ENCODE results near the gene PRKD1.

PRKD1 gene

DNA sequence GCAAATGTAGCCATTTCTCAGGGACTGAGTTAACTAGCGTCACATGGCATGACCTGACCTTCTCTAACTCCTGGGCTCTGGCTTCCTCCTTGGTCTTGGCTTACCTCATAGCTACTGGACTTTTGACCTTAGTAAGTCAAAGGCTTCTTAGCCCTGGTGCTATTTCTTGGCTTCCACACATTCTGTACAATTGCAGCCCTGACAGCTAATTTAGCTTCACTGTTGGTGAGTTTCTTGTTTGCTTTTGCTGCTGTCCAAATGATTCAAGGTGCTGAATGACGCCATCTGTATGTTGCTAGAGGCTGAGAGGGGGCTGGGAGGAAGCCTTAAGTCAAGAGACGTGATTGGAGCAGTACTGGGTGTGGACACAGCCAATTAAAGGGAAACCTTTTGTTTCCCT, 202.7 kb downstream of the PRKD1 start:
- ATAC-seq: no peak
- TF ChIP-seq CSDC2 (CRISPR knock-in tag; IDR thresholded peaks at IDR 0.05): no peak
- no peak for TF ChIP-seq TCF4 (CRISPR knock-in tag; IDR thresholded peaks at IDR 0.05; ENCODE audit: borderline replicate concordance)
- TF ChIP-seq CSRNP3 (CRISPR knock-in tag; IDR thresholded peaks at IDR 0.05): no peak
- no peak for TF ChIP-seq SNAI2 (CRISPR knock-in tag; IDR thresholded peaks at IDR 0.05)
- TF ChIP-seq ZFP30 (CRISPR knock-in tag; IDR thresholded peaks at IDR 0.05): no peak
- no peak for TF ChIP-seq ARNTL (CRISPR knock-in tag; IDR thresholded peaks at IDR 0.05; ENCODE audit: borderline replicate concordance, low read depth)

DNA sequence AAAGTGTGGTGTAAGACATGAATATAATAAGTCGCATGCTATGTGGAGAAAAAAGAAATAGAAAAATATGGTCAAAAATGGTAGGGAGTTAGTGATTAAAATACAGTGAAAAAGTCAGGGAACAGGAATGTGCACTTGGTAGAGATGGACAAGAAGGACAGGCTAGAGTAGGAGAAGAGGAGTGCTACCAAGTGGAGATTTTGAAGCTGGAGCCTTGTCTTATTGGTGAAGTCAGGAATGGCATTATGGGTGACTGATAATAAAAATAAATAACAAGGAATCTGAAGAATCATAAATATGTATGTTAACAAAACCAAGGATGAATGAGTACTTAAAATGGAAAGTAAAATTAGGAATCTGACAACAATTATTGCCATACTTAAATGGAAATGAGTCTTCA, 204.8 kb downstream of the PRKD1 start:
- ATAC-seq: no peak
- TF ChIP-seq ZC3H10 (CRISPR knock-in tag; IDR thresholded peaks at IDR 0.05) (no peak), ZFP30 (CRISPR knock-in tag; IDR thresholded peaks at IDR 0.05) (no peak), ESRRG (CRISPR knock-in tag; IDR thresholded peaks at IDR 0.05) (no peak), ARNTL (CRISPR knock-in tag; IDR thresholded peaks at IDR 0.05; ENCODE audit: borderline replicate concordance, low read depth) (no peak), TCF4 (CRISPR knock-in tag; IDR thresholded peaks at IDR 0.05; ENCODE audit: borderline replicate concordance) (no peak), POU6F1 (CRISPR knock-in tag; IDR thresholded peaks at IDR 0.05; ENCODE audit: borderline replicate concordance, low read depth) (no peak)
- TF ChIP-seq, protein P1, sequence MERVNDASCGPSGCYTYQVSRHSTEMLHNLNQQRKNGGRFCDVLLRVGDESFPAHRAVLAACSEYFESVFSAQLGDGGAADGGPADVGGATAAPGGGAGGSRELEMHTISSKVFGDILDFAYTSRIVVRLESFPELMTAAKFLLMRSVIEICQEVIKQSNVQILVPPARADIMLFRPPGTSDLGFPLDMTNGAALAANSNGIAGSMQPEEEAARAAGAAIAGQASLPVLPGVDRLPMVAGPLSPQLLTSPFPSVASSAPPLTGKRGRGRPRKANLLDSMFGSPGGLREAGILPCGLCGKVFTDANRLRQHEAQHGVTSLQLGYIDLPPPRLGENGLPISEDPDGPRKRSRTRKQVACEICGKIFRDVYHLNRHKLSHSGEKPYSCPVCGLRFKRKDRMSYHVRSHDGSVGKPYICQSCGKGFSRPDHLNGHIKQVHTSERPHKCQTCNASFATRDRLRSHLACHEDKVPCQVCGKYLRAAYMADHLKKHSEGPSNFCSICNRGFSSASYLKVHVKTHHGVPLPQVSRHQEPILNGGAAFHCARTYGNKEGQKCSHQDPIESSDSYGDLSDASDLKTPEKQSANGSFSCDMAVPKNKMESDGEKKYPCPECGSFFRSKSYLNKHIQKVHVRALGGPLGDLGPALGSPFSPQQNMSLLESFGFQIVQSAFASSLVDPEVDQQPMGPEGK (CRISPR knock-in tag; IDR thresholded peaks at IDR 0.05; ENCODE audit: borderline replicate concordance): no peak
- TF ChIP-seq, protein P2, sequence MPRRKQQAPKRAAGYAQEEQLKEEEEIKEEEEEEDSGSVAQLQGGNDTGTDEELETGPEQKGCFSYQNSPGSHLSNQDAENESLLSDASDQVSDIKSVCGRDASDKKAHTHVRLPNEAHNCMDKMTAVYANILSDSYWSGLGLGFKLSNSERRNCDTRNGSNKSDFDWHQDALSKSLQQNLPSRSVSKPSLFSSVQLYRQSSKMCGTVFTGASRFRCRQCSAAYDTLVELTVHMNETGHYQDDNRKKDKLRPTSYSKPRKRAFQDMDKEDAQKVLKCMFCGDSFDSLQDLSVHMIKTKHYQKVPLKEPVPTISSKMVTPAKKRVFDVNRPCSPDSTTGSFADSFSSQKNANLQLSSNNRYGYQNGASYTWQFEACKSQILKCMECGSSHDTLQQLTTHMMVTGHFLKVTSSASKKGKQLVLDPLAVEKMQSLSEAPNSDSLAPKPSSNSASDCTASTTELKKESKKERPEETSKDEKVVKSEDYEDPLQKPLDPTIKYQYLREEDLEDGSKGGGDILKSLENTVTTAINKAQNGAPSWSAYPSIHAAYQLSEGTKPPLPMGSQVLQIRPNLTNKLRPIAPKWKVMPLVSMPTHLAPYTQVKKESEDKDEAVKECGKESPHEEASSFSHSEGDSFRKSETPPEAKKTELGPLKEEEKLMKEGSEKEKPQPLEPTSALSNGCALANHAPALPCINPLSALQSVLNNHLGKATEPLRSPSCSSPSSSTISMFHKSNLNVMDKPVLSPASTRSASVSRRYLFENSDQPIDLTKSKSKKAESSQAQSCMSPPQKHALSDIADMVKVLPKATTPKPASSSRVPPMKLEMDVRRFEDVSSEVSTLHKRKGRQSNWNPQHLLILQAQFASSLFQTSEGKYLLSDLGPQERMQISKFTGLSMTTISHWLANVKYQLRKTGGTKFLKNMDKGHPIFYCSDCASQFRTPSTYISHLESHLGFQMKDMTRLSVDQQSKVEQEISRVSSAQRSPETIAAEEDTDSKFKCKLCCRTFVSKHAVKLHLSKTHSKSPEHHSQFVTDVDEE (CRISPR knock-in tag; IDR thresholded peaks at IDR 0.05): no peak

GRCh38 chr14:29721586-29721985, 206.1 kb downstream of the PRKD1 start:
- TF ChIP-seq ZC3H10 (CRISPR knock-in tag; IDR thresholded peaks at IDR 0.05) (no peak), RARB (CRISPR knock-in tag; IDR thresholded peaks at IDR 0.05) (no peak), BACH2 (CRISPR knock-in tag; IDR thresholded peaks at IDR 0.05; ENCODE audit: borderline replicate concordance) (no peak), TCF4 (CRISPR knock-in tag; IDR thresholded peaks at IDR 0.05; ENCODE audit: borderline replicate concordance) (no peak), ZNF565 (CRISPR knock-in tag; conservative IDR thresholded peaks at IDR 0.05; ENCODE audit: low read depth) (no peak), TOX (CRISPR knock-in tag; IDR thresholded peaks at IDR 0.05; ENCODE audit: borderline replicate concordance) (no peak), CSDC2 (CRISPR knock-in tag; IDR thresholded peaks at IDR 0.05) (no peak), CSRNP3 (CRISPR knock-in tag; IDR thresholded peaks at IDR 0.05) (no peak), POU6F1 (CRISPR knock-in tag; IDR thresholded peaks at IDR 0.05; ENCODE audit: borderline replicate concordance, low read depth) (no peak), ARNTL (CRISPR knock-in tag; IDR thresholded peaks at IDR 0.05; ENCODE audit: borderline replicate concordance, low read depth) (no peak)
- ATAC-seq: no peak

DNA sequence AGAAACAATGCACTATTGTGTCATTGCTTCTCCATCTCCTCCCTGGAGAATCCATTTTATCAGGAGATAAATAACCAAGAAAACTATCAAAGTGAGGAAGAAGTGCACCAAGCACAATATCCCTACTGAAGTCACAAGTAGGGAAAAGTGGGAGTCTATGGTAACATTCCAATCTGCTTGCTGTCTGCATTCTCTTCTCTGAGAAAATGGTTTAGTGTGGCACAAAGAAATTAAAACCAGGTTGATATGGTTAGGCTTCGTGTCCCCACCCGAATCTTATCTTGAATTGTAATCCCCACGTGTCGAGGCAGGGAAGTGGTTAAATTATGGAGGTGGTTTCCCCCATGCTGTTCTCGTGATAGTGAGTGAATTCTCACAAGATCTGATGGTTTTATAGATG, 209.7 kb downstream of the PRKD1 start:
- TF ChIP-seq, protein P2 (CRISPR knock-in tag; IDR thresholded peaks at IDR 0.05): no peak
- TF ChIP-seq ZFP30 (CRISPR knock-in tag; IDR thresholded peaks at IDR 0.05) (no peak), ESRRG (CRISPR knock-in tag; IDR thresholded peaks at IDR 0.05) (no peak), CSDC2 (CRISPR knock-in tag; IDR thresholded peaks at IDR 0.05) (no peak), ZC3H10 (CRISPR knock-in tag; IDR thresholded peaks at IDR 0.05) (no peak), OSR1 (CRISPR knock-in tag; IDR thresholded peaks at IDR 0.05) (no peak), CSRNP3 (CRISPR knock-in tag; IDR thresholded peaks at IDR 0.05) (no peak), GLIS3 (CRISPR knock-in tag; IDR thresholded peaks at IDR 0.05) (no peak), ARNTL (CRISPR knock-in tag; IDR thresholded peaks at IDR 0.05; ENCODE audit: borderline replicate concordance, low read depth) (no peak), ZNF8 (CRISPR knock-in tag; IDR thresholded peaks at IDR 0.05) (no peak), TOX (CRISPR knock-in tag; IDR thresholded peaks at IDR 0.05; ENCODE audit: borderline replicate concordance) (no peak)
- no peak for ATAC-seq

All from SK-N-SH treated with all-trans-retinoic acid at 6 μM for 48 hours (cell line).